Skeletal muscle tissue (tissue), 4 donors: Measurements from ENCODE around the gene DNMT3A. TPM values are rescaled to one million over a fixed set of nuclear protein-coding genes. Genes with fewer than 3 reads are reported as not detected.
A peak's percentile ranks its signal among the peaks of the same experiment; 100 is the strongest.

ENCODE experiments used
- H3K27ac ChIP-seq: one replicate; pipeline ENCODE4 v1.7.0; 2013; ENCODE audit warnings: mild to moderate bottlenecking, low read depth, low read length, inconsistent platforms
- H3K27me3 ChIP-seq, 3 donors: one replicate each; pipeline ENCODE4 v1.7.0; 2013; ENCODE audit warnings: low read length in 3 of 3; ENCODE audit not compliant: control insufficient read depth in 3 of 3, insufficient read depth in 3 of 3
- H3K36me3 ChIP-seq, 3 donors: one replicate each; pipeline ENCODE4 v1.7.0; 2013; ENCODE audit warnings: low read length in 3 of 3; ENCODE audit not compliant: control insufficient read depth in 3 of 3, insufficient read depth in 3 of 3
- H3K4me1 ChIP-seq, 3 donors: one replicate each; pipeline ENCODE4 v1.7.0; 2013; ENCODE audit warnings: low read length in 3 of 3, mild to moderate bottlenecking in 3 of 3; ENCODE audit not compliant: control insufficient read depth in 3 of 3, insufficient read depth in 3 of 3
- H3K4me3 ChIP-seq, 3 donors: one replicate each; pipeline ENCODE4 v1.7.0; 2013; ENCODE audit warnings: low read length in 3 of 3
- H3K9ac ChIP-seq, 3 donors: one replicate each; pipeline ENCODE4 v1.7.0; 2013; ENCODE audit warnings: low read length in 3 of 3, mild to moderate bottlenecking in 3 of 3, moderate library complexity in 2 of 3, low read depth in 1 of 3
- H3K9me3 ChIP-seq, 3 donors: one replicate each; pipeline ENCODE4 v1.7.0; 2013; ENCODE audit warnings: low read length in 3 of 3; ENCODE audit not compliant: control insufficient read depth in 3 of 3
- total RNA-seq: library from RNA; depleted of rRNA; stranded (reverse); fragments of >200 nt; gene quantifications from one replicate; pipeline ENCODE4 v1.2.3, GENCODE V29; 2014
- donor health status: Osteomylitis.

The DNMT3A gene
- total RNA-seq, 1 donor from 2014 or later, result 62.1 TPM

DNA sequence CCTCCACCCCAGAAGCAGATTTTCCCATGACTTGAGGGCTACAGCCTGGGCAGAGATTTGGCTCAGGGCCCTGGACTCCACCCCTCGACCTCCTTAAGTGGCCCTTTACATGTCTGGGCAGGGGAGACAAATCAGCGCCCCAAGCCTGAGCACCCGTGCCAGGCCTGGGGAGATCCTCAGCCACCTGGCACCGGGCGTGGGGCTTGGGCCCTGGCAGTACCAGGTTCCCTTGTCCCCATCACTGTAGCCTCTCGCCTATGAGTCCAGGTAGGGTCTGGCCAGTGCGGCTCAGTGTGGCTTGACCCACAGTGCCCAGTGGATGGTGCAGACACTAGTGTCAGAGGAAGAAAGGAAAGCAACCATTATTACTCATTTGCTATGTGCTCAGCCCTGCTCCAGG, 22.0 kb upstream of the DNMT3A start:
- Histone ChIP-seq H3K4me1 (peaks cover 6 to 10% (median 7%) of the 10 kb centered on the region in 3 donors), H3K9me3 (no peaks in the 10 kb centered on the region), H3K27ac (no peak overlapping the region), H3K9ac (no peak overlapping the region), H3K4me3 (no peak overlapping the region), H3K27me3 (peaks cover 0 to 3% (median 0%) of the 10 kb centered on the region in 3 donors), H3K36me3 (no peaks in the 10 kb centered on the region)

GRCh38 chr2:25362434-25363145, 20.9 kb upstream of the DNMT3A start:
- H3K4me3 ChIP-seq, result peak overlapping the region; percentile 62 to 87 (median 78)
- peaks cover 0 to 3% (median 0%) of the 10 kb centered on the region in 3 donors for H3K27me3 ChIP-seq
- H3K4me1 ChIP-seq, result peaks cover 6 to 10% (median 7%) of the 10 kb centered on the region in 3 donors
- no peaks in the 10 kb centered on the region for H3K9me3 ChIP-seq
- peak overlapping the region; percentile 58 for H3K27ac ChIP-seq
- peak overlapping the region; percentile 47 to 81 (median 57) for H3K9ac ChIP-seq
- no peaks in the 10 kb centered on the region for H3K36me3 ChIP-seq

DNA sequence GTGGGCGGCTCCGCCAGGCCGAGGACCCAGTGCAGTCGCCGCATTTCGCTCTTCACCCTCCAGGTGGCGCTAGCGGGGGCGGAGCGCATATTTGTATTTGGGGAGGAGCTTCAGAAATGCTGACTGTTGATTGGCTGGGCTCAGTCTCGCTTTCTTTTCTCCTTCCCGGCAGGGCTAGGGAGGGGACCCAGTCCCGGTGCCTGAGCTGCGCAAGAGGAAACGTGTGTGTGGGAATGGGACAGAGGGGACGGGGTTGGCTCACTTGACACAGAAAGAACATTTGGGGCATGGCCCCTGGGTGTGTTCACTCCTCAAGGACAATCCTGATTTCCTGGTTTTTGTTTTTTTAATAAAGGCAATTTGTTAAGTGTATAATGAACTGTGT, 20.3 kb upstream of the DNMT3A start:
- Histone ChIP-seq H3K4me1 (peaks cover 6 to 10% (median 7%) of the 10 kb centered on the region in 3 donors), H3K4me3 (peak overlapping the region; percentile 62 to 87 (median 78)), H3K27ac (peak overlapping the region; percentile 58), H3K9ac (peak overlapping the region; percentile 47 to 81 (median 57)), H3K36me3 (no peaks in the 10 kb centered on the region), H3K27me3 (peaks cover 0 to 3% (median 0%) of the 10 kb centered on the region in 3 donors), H3K9me3 (no peaks in the 10 kb centered on the region)

DNA sequence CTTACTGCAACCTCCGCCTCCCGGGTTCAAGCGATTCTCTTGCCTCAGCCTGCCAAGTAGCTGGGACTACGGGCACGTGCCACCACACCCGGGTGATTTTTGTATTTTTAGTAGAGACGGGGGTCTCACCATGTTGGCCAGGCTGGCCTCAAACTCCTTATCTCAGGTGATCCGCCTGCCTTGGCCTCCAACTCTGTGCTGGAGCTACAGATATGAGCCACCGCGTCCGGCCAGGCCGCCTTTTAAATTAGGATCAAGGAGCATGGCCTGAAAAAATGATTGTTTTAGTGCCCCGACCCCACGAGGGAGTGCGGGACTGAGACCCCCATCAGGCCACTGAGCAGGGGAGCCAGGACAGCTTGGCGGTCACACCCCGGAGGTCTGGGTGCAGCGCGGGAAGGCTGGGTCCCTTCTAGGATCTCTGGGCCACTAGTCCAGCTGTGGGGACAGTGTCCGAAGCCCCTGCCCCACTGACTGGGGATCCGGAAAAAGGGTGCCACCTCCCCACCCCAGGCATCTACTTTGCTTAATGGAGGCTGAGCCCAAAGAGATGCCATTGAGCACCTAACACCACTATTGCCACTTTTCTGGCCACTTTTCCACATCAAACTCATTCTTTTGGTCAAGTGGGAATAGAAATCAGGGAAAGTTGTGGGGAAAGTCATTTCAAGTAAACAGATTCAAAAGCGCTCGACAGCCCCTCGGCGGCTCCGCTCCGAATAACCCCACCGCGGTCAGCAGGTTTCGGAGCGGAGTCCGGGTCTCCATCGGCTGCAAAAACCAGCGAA, 19.7 kb upstream of the DNMT3A start:
- Histone ChIP-seq H3K4me3 (peak overlapping the region; percentile 38 to 87 (median 78)), H3K27ac (no peak overlapping the region), H3K9me3 (no peaks in the 10 kb centered on the region), H3K4me1 (peaks cover 6 to 10% (median 7%) of the 10 kb centered on the region in 3 donors), H3K27me3 (peaks cover 0 to 3% (median 0%) of the 10 kb centered on the region in 3 donors), H3K36me3 (no peaks in the 10 kb centered on the region), H3K9ac (peak overlapping the region in 2 of 3 donors; percentile 25 to 81)

GRCh38 chr2:25358836-25359235, 17.1 kb upstream of the DNMT3A start:
- Histone ChIP-seq H3K4me3 (no peak overlapping the region), H3K9me3 (no peaks in the 10 kb centered on the region), H3K4me1 (peaks cover 6 to 10% (median 7%) of the 10 kb centered on the region in 3 donors), H3K27me3 (peaks cover 0 to 3% (median 0%) of the 10 kb centered on the region in 3 donors), H3K27ac (no peak overlapping the region), H3K36me3 (no peaks in the 10 kb centered on the region), H3K9ac (no peak overlapping the region)

DNA sequence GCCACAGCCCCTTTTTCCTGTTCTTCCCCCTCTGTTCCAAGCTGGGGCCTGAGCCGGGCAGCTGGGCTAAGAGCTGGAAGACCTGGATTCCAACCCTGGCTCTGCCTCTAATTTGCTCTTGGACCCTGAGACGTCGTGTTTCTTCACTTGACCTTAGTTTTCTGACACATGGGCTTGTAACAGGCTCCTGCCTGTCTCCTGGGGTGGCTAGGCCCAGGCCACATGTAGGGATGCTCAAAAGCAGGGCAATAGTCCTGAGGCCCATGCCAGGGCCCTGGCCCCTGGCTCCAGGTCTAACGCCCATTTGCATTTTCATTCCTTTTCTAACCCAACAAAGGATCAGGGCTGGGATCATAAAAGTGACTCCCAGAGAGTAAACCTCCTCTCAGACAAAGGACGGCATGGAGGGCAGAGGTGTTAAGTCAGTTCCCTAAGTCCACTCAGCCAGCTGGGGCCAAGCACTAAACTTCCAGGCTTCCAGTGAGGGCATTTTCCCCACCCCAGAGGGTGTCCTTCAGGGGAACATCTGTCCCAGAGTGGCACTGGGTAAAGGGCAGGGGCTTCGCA, 16.6 kb upstream of the DNMT3A start:
- Histone ChIP-seq H3K27me3 (peaks cover 0 to 3% (median 0%) of the 10 kb centered on the region in 3 donors), H3K4me3 (no peak overlapping the region), H3K27ac (no peak overlapping the region), H3K36me3 (no peaks in the 10 kb centered on the region), H3K9ac (no peak overlapping the region), H3K4me1 (peaks cover 6 to 10% (median 7%) of the 10 kb centered on the region in 3 donors), H3K9me3 (no peaks in the 10 kb centered on the region)

DNA sequence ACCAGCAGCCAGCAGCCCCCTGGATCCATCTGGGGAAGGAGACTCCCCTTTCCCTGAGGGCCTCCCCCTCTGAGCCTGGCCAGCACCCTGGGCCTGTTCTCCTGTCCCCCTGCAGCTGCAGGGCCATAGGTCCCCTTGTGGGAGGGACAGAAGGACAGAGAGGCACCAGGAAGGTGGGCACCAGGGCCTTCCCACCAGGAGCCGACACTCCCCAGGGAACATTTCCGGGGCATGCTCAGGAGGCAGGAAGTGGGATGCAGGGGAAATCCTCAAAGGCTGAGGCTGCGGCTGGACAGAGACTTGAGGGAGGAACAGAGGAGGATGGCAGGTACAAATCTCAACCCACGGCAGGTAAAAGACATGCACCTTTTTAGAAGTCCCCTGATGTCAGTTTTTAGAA, 14.4 kb upstream of the DNMT3A start:
- no peaks in the 10 kb centered on the region for H3K36me3 ChIP-seq
- H3K27ac ChIP-seq, result no peak overlapping the region
- H3K4me3 ChIP-seq, result no peak overlapping the region
- H3K9me3 ChIP-seq, result no peaks in the 10 kb centered on the region
- no peaks in the 10 kb centered on the region for H3K4me1 ChIP-seq
- H3K27me3 ChIP-seq, result peaks cover 0 to 3% (median 0%) of the 10 kb centered on the region in 3 donors
- no peak overlapping the region for H3K9ac ChIP-seq

DNA sequence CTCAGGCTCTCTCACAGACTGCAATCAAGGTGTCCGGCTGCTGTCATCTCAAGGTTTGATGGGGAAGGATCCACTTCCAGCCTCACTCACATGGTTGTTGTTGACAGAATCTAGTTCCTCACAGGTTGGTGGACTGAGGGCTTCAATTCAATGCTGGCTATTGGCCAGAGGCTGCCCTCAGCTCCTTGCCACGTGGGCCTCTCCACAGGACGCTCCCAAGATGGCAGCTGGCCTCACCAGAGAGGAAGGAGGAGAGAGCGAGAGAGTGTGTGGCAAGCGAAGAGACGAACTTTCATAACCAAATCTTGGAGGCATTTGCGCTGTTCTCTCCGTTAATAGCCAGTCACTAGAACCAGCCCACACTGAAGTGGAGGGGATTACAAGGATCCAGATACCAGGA, 13.5 kb upstream of the DNMT3A start:
- Histone ChIP-seq H3K9ac (no peak overlapping the region), H3K27ac (no peak overlapping the region), H3K9me3 (no peaks in the 10 kb centered on the region), H3K27me3 (peaks cover 0 to 3% (median 0%) of the 10 kb centered on the region in 3 donors), H3K4me3 (no peak overlapping the region), H3K36me3 (no peaks in the 10 kb centered on the region), H3K4me1 (no peaks in the 10 kb centered on the region)

DNA sequence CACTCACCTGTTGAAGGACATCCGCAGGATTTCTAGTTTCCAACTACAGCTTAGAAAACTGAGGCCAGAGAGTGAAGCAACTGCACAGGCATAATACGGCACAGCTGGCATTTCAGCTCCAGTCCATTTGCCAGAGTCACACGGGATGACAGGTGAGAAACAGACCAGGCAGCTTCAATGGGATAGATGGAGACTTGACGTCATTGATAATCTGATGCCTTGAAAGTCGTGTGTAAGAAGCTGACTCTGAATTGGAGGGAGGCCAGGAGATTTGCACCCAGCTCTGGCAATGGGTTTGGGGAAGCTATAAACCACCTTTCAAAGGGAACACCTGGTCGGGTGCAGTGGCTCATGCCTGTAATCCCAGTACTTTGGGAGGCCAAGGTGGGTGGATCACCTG, 12.4 kb upstream of the DNMT3A start:
- Histone ChIP-seq H3K9ac (no peak overlapping the region), H3K27me3 (no peaks in the 10 kb centered on the region), H3K9me3 (no peaks in the 10 kb centered on the region), H3K4me1 (peaks cover 4 to 6% (median 5%) of the 10 kb centered on the region in 3 donors), H3K36me3 (no peaks in the 10 kb centered on the region), H3K27ac (no peak overlapping the region), H3K4me3 (no peak overlapping the region)
